ENCODE measurements around the gene AFDN. TPM values are rescaled to one million over a fixed set of nuclear protein-coding genes. Genes with fewer than 3 reads are reported as not detected.

Gene AFDN
- total RNA-seq, 4 donors from 2014 or later: 134 to 179 (median 144) TPM

DNA sequence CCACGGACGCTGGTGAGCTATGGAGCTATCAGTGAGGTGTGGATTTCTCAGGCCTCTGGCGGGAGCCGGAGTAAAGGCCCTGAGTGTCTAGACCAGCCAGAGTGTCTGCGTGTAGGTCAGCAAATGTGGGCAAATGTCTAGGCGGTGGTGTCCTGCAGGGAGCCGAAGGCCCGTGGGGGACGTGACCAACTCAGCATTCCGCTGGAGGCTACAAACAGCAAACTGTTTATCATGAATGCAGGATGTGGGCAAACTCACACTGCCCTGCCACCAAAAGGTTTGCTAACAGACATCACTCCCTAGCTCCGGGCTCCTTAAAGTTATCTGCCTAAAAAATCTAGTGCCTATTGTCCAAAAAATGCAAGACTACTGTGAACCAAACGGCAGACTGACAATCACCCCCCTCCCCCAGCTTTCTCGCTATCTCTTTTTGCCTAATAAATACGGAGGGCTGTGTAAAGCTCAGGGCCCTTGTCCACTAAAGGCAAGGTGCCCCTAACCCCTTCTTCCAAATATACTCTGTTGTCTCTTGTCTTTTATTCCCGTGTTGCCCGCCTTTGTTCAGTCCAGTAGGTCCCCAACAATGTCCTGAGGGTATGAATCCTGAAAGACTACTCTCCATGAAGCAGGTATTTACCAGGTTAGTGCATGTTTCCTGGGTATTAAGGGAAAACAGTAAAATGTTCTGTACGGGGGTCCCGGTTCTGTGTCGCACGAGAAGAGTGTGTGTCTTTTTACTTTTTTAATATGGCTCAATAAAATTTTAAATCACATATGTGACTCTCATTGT is 29.0 kb upstream of the AFDN start:
- Histone ChIP-seq H3K9me3 (no peaks in the 10 kb centered on the region), H3K27me3 (peaks cover 0 to 25% of the 10 kb centered on the region in 2 donors), H3K27ac (no peak overlapping the region), H3K36me3 (no peaks in the 10 kb centered on the region), H3K4me3 (no peak overlapping the region), H3K4me1 (peaks cover 0 to 13% (median 2%) of the 10 kb centered on the region in 4 donors)
- WGBS, 2 donors: 82 to 83% methylated on average over 20 of the region's 20 CpGs
- TF ChIP-seq, protein P1, sequence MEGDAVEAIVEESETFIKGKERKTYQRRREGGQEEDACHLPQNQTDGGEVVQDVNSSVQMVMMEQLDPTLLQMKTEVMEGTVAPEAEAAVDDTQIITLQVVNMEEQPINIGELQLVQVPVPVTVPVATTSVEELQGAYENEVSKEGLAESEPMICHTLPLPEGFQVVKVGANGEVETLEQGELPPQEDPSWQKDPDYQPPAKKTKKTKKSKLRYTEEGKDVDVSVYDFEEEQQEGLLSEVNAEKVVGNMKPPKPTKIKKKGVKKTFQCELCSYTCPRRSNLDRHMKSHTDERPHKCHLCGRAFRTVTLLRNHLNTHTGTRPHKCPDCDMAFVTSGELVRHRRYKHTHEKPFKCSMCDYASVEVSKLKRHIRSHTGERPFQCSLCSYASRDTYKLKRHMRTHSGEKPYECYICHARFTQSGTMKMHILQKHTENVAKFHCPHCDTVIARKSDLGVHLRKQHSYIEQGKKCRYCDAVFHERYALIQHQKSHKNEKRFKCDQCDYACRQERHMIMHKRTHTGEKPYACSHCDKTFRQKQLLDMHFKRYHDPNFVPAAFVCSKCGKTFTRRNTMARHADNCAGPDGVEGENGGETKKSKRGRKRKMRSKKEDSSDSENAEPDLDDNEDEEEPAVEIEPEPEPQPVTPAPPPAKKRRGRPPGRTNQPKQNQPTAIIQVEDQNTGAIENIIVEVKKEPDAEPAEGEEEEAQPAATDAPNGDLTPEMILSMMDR (IDR thresholded peaks at IDR 0.05): no peak
- TF ChIP-seq EP300 (IDR thresholded peaks at IDR 0.05) (no peak), POLR2A (IDR thresholded peaks at IDR 0.05) (no peak)
- no peak for DNase-seq (ENCODE audit: low spot score in 2 of 2)

- H3K9me3 ChIP-seq: no peaks in the 10 kb centered on the region
- TF ChIP-seq POLR2A (IDR thresholded peaks at IDR 0.05) (no peak), EP300 (IDR thresholded peaks at IDR 0.05) (no peak)
- TF ChIP-seq, protein P1 (IDR thresholded peaks at IDR 0.05): no peak
- H3K4me3 ChIP-seq: no peak overlapping the region
- H3K27me3 ChIP-seq: peaks cover 0 to 25% of the 10 kb centered on the region in 2 donors
- no peaks in the 10 kb centered on the region for H3K36me3 ChIP-seq
- WGBS, 2 donors: 79 to 81% methylated on average over 12 of the region's 12 CpGs
- H3K4me1 ChIP-seq: peaks cover 0 to 13% (median 2%) of the 10 kb centered on the region in 4 donors
- DNase-seq (ENCODE audit: low spot score in 2 of 2): no peak
- no peak overlapping the region for H3K27ac ChIP-seq
Observed at GRCh38 chr6:167798453-167798852, 28.3 kb upstream of the AFDN start.

DNA sequence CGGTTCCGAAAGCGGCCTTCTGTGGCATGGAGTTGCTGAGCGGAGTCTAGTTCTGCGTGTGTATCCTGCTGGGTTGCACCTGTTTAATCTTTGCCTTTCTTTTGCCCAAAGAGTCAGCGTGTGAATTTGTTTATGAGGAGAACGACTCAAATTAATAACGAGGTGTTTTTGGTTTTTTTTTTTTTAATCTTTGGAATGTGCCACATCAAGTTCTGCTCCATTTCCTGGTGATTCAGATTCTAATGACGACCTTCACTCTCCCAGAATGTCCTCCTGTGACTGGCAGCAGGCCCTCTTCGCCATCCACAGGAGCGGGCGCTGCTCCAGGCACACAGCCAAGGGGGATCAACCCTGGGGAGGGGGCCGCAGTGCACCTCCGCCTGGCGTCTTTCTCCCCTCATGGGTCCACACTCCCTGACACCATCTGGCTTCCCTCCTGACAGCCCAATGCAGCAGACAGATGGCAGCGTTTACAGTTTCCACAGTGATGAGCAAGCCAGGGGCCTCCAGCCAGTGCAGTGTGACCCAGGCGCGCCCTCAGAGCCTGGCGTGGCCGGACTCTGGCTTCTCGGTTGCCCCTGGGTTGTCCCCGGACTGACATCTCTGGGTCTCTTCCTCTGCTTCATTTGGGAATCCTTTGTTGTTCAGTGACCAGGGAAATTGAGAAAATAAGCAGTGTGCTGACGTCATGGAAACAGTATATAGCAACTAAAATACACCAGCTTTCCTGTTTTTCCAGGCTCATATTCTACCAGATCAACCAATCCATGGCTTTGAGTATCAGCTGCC is 27.5 kb upstream of the AFDN start:
- peaks cover 0 to 25% of the 10 kb centered on the region in 2 donors for H3K27me3 ChIP-seq
- no peak overlapping the region for H3K27ac ChIP-seq
- H3K4me3 ChIP-seq: no peak overlapping the region
- WGBS, 2 donors: 65 to 71% methylated on average over 23 of the region's 23 CpGs
- no peak for DNase-seq (ENCODE audit: low spot score in 2 of 2)
- H3K4me1 ChIP-seq: peaks cover 0 to 13% (median 2%) of the 10 kb centered on the region in 4 donors
- TF ChIP-seq EP300 (IDR thresholded peaks at IDR 0.05) (no peak), POLR2A (IDR thresholded peaks at IDR 0.05) (no peak)
- TF ChIP-seq, protein P1 (IDR thresholded peaks at IDR 0.05): no peak
- H3K36me3 ChIP-seq: no peaks in the 10 kb centered on the region
- no peaks in the 10 kb centered on the region for H3K9me3 ChIP-seq

DNA sequence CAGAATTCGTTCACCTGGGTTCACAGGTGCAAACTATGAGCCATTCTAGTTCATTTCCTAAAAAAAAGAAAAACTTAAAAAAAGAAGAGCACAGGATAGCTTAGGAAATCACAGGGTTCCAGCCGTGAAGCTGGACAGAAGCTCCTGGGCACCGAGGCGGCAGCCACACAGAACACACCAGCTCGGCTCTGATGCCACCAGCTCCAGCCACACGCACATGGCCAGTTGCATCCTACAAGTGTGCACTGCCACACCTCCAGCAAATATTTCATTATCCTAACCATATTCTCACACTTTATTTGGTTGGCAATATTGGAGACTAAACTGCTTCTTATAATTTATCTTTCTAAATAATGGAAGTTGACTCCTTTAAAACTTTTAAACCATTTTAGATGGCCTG is 26.2 kb upstream of the AFDN start:
- no peak overlapping the region for H3K27ac ChIP-seq
- no peaks in the 10 kb centered on the region for H3K9me3 ChIP-seq
- TF ChIP-seq, protein P1 (IDR thresholded peaks at IDR 0.05): no peak
- no peak for TF ChIP-seq POLR2A (IDR thresholded peaks at IDR 0.05)
- no peak for TF ChIP-seq EP300 (IDR thresholded peaks at IDR 0.05)
- DNase-seq (ENCODE audit: low spot score in 2 of 2): no peak
- peaks cover 0 to 17% of the 10 kb centered on the region in 2 donors for H3K27me3 ChIP-seq
- H3K4me1 ChIP-seq: peaks cover 0 to 13% (median 2%) of the 10 kb centered on the region in 4 donors
- WGBS, 2 donors: 78 to 83% methylated on average over 6 of the region's 6 CpGs
- no peak overlapping the region for H3K4me3 ChIP-seq
- no peaks in the 10 kb centered on the region for H3K36me3 ChIP-seq

GRCh38 chr6:167801263-167801662 is 25.4 kb upstream of the AFDN start:
- H3K4me1 ChIP-seq: peaks cover 0 to 9% (median 0%) of the 10 kb centered on the region in 4 donors
- H3K9me3 ChIP-seq: no peaks in the 10 kb centered on the region
- no peak overlapping the region for H3K4me3 ChIP-seq
- 64 to 76% methylated on average over 1 of the region's 1 CpG for WGBS, 2 donors
- TF ChIP-seq POLR2A (IDR thresholded peaks at IDR 0.05) (no peak), EP300 (IDR thresholded peaks at IDR 0.05) (no peak)
- TF ChIP-seq, protein P1 (IDR thresholded peaks at IDR 0.05): no peak
- DNase-seq (ENCODE audit: low spot score in 2 of 2): no peak
- H3K36me3 ChIP-seq: no peaks in the 10 kb centered on the region
- H3K27me3 ChIP-seq: peaks cover 0 to 10% of the 10 kb centered on the region in 2 donors
- no peak overlapping the region for H3K27ac ChIP-seq
